Ovary (tissue), 9 donors: Measurements from ENCODE around the gene FGD4. TPM values are rescaled to one million over a fixed set of nuclear protein-coding genes. Genes with fewer than 3 reads are reported as not detected.
"Not testable (repeated sequence)": the region's sequence is repeated elsewhere in the genome, so short reads cannot be mapped to it uniquely, and the experiment has no call there.

Experiments
- DNase-seq, 5 donors: peaks; one replicate each; pipeline ENCODE4 v3.0.0-alpha.2; 2019 to 2020
- H3K27ac ChIP-seq, 2 donors: fragments of 200-600 bp; one replicate each; pipeline versions ENCODE4 v1.5.1 to v1.8.0; 2019 to 2022
- H3K27me3 ChIP-seq: fragments of 200-600 bp; one replicate; pipeline ENCODE4 v1.8.0; 2022
- H3K36me3 ChIP-seq: fragments of 200-600 bp; sonication (generic); one replicate; pipeline ENCODE4 v1.5.1; 2019
- H3K4me1 ChIP-seq: one replicate; pipeline ENCODE4 v1.8.1; 2013; ENCODE audit warnings: mild to moderate bottlenecking, moderate library complexity; ENCODE audit not compliant: insufficient read depth
- H3K4me3 ChIP-seq: fragments of 200-600 bp; sonication (generic); one replicate; pipeline ENCODE4 v1.5.1; 2017
- H3K9me3 ChIP-seq, 2 donors: fragments of 200-600 bp in 1 of 2; sonication (generic) in 1 of 2; one replicate each; pipeline versions ENCODE4 v1.5.1 to v1.8.1; 2013 to 2019; ENCODE audit warnings: mild to moderate bottlenecking in 1 of 2, moderate library complexity in 1 of 2
- CTCF ChIP-seq, 3 donors: fragments of 450-650 bp in 2 of 3; fragments of 200-600 bp in 1 of 3; IDR thresholded peaks; one replicate each; pipeline versions ENCODE4 v1.5.1 to v1.8.0; 2016 to 2022; ENCODE audit warnings: antibody characterized with exemption in 3 of 3, mild to moderate bottlenecking in 1 of 3
- EP300 ChIP-seq: sonication (generic); formaldehyde crosslinking; IDR thresholded peaks from one replicate; pipeline ENCODE4 v1.6.1; 2017; ENCODE audit warnings: antibody characterized with exemption
- POLR2A ChIP-seq: fragments of 450-650 bp; IDR thresholded peaks from one replicate; pipeline ENCODE4 v1.6.1; 2017; ENCODE audit warnings: antibody characterized with exemption, mild to moderate bottlenecking, moderate library complexity
- WGBS, 3 donors: extraction: QIAGEN DNeasy Blood & Tissue Kit in 1 of 3; methylation state at CpG; one replicate each; pipeline versions ENCODE4 v1.1.5 to v1.1.7; 2013 to 2017; 5-methylcytosine and 5-hydroxymethylcytosine counted together
- intact Hi-C, 4 donors: fragments of 100-400 bp; cut with DNase I; formaldehyde crosslinking; loops; one replicate each; pipeline versions ENCODE4 v1.11.0 to v1.15.1; 2022 to 2023
- polyA plus RNA-seq, 2 donors: library from polyadenylated mRNA; stranded (reverse); fragments of 200-250 nt in 1 of 2; fragments of 350-450 nt in 1 of 2; fragmentation: Illumina TruSeq in 1 of 2; extraction: RNeasy Lipid Tissue Mini Kit (QIAGEN cat#74804) in 1 of 2; gene quantifications; one replicate each; pipeline ENCODE4 v1.2.3, GENCODE V29; 2013 to 2014
- total RNA-seq, 7 donors: library from RNA; depleted of rRNA in 2 of 7; stranded (reverse); fragments of >200 nt in 2 of 7; fragmentation: NEBNext Ultra II Directional in 3 of 7; extraction: Animal tissue kit (Norgen Biotek cat#: 25700) in 3 of 7; gene quantifications; one replicate each; pipeline versions ENCODE4 v1.1.0 to v1.2.4, GENCODE V29; 2016 to 2023
- donor health status: DM: no; HTN: no; CAD: no; lungs with moderate emphysema.
- donor health status: DM: no; HTN: no; CAD: no.
- donor health status: Bipolar disorder and iron deficiency.
- donor health status: DM: yes; HTN: yes; CAD: no.
- donor health status: DM: no; HTN: no; CAD: no.
- donor health status: DM: yes; HTN: yes; CAD: no.

Gene FGD4
- total and polyA plus RNA-seq, 9 donors: 14.6 to 85.0 (median 51.6) TPM

DNA sequence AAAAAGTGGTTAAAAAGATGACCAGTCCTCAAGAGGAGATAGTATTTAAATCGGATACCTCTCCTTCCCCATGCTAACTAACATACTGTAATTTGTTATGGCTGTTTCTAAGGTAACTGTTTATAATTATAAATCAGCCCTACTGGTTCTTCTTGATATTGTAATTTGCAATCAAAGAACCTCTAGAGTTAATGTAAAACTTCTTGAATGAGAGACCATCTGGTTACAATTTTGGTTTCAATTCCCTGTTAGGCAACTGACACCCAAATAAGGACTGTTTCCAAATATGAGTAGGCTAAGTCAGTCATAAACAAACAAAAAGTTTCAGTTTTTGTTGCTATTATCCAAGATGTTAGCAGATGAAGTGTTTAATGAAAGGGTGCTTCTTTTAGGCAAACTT is 159.5 kb downstream of the FGD4 start:
- H3K4me1 ChIP-seq: peaks cover 19% of the 10 kb centered on the region
- H3K27ac ChIP-seq: peak overlapping the region in 1 of 2 donors; percentile 74
- intact Hi-C loops: no loop called here
- H3K4me3 ChIP-seq: no peak overlapping the region
- H3K36me3 ChIP-seq: no peaks in the 10 kb centered on the region
- WGBS, 3 donors: 4 to 19% (median 6%) methylated on average over 1 of the region's 1 CpG
- no peak for TF ChIP-seq EP300
- TF ChIP-seq POLR2A: no peak
- no peak for TF ChIP-seq CTCF (IDR thresholded peaks at IDR 0.05)
- no peaks in the 10 kb centered on the region for H3K9me3 ChIP-seq
- DNase-seq: no peak
- H3K27me3 ChIP-seq: no peaks in the 10 kb centered on the region

- H3K27me3 ChIP-seq: no peaks in the 10 kb centered on the region
- intact Hi-C loops: no loop called here
- no peak for TF ChIP-seq POLR2A
- no peak for TF ChIP-seq EP300
- TF ChIP-seq CTCF (IDR thresholded peaks at IDR 0.05): no peak
- H3K9me3 ChIP-seq: no peaks in the 10 kb centered on the region
- peaks cover 19% of the 10 kb centered on the region for H3K4me1 ChIP-seq
- DNase-seq: no peak
- H3K4me3 ChIP-seq: no peak overlapping the region
- no peaks in the 10 kb centered on the region for H3K36me3 ChIP-seq
- peak overlapping the region in 1 of 2 donors; percentile 74 for H3K27ac ChIP-seq
- 7 to 14% (median 8%) methylated on average over 3 of the region's 3 CpGs for WGBS, 3 donors
Measured at GRCh38 chr12:32559434-32559833, 160.1 kb downstream of the FGD4 start.

DNA sequence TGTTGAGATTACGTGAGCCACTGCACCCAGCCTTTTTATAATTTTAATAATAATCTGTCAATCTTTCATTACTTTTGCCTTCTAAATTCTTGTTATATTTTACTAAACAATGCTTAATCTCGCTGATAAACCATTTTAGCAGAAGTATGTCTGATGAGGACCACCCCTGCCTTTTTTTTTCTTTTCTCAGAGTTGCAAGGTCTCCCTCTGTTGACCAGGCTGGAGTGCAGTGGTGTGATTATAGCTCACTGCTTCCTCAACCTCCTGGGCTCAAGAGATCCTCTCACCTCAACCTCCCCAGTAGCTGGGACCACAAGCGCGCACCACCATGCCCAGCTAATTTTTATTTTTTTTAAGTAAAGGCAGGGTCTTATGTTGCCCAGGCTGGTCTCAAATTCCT is 161.2 kb downstream of the FGD4 start:
- 82 to 88% (median 87%) methylated on average over 4 of the region's 4 CpGs for WGBS, 3 donors
- no peaks in the 10 kb centered on the region for H3K27me3 ChIP-seq
- no peak for DNase-seq
- H3K36me3 ChIP-seq: no peaks in the 10 kb centered on the region
- H3K27ac ChIP-seq: peak overlapping the region in 1 of 2 donors; percentile 74
- peaks cover 19% of the 10 kb centered on the region for H3K4me1 ChIP-seq
- no peak for TF ChIP-seq EP300
- TF ChIP-seq POLR2A: no peak
- TF ChIP-seq CTCF (IDR thresholded peaks at IDR 0.05): no peak
- intact Hi-C loops: no loop called here
- no peaks in the 10 kb centered on the region for H3K9me3 ChIP-seq
- H3K4me3 ChIP-seq: no peak overlapping the region

- peak in 2 of 5 donors; percentile 41 to 42 for DNase-seq
- TF ChIP-seq EP300 (no peak), CTCF (IDR thresholded peaks at IDR 0.05) (no peak), POLR2A (no peak)
- intact Hi-C loops: no loop called here
- peaks cover 24% of the 10 kb centered on the region for H3K4me1 ChIP-seq
- H3K36me3 ChIP-seq: no peaks in the 10 kb centered on the region
- H3K9me3 ChIP-seq: no peaks in the 10 kb centered on the region
- 20 to 57% (median 32%) methylated on average over 11 of the region's 11 CpGs for WGBS, 3 donors
- H3K27me3 ChIP-seq: no peaks in the 10 kb centered on the region
- H3K27ac ChIP-seq: peak overlapping the region; percentile 47 to 74
- no peak overlapping the region for H3K4me3 ChIP-seq
Measured at GRCh38 chr12:32561931-32562341, 162.6 kb downstream of the FGD4 start.

- H3K4me3 ChIP-seq, intact Hi-C loops, H3K36me3 ChIP-seq, DNase-seq, H3K9me3 ChIP-seq, H3K27me3 ChIP-seq: not testable (repeated sequence)
- Histone ChIP-seq H3K27ac (peak overlapping the region in 1 of 2 donors; percentile 74), H3K4me1 (peaks cover 27% of the 10 kb centered on the region)
- WGBS, 3 donors: 14 to 31% (median 21%) methylated on average over 5 to 6 of the region's 6 CpGs
Measured at GRCh38 chr12:32562413-32562812, 163.1 kb downstream of the FGD4 start.
